Measurements from ENCODE around the gene LBP. TPM values are rescaled to one million over a fixed set of nuclear protein-coding genes. Genes with fewer than 3 reads are reported as not detected.
A peak's percentile ranks its signal among the peaks of the same experiment; 100 is the strongest.
"Not testable (repeated sequence)": the region's sequence is repeated elsewhere in the genome, so short reads cannot be mapped to it uniquely, and the experiment has no call there.

Gene LBP
- total RNA-seq, 1 experiment from 2014 or later = not detected

GRCh38 chr20:38357653-38358207, 11.4 kb downstream of the LBP start:
- Histone ChIP-seq H3K27me3 (no peaks in the 10 kb centered on the region), H3K9me3 (no peaks in the 10 kb centered on the region), H3K4me3 (no peak overlapping the region), H3K36me3 (no peaks in the 10 kb centered on the region)
- DNase-seq = peak; percentile 89

GRCh38 chr20:38358556-38358955, 12.3 kb downstream of the LBP start:
- no peaks in the 10 kb centered on the region for H3K36me3 ChIP-seq
- no peaks in the 10 kb centered on the region for H3K9me3 ChIP-seq
- DNase-seq = no peak
- no peak overlapping the region for H3K4me3 ChIP-seq
- no peaks in the 10 kb centered on the region for H3K27me3 ChIP-seq

- DNase-seq = no peak
- no peak overlapping the region for H3K4me3 ChIP-seq
- H3K27me3 ChIP-seq = no peaks in the 10 kb centered on the region
- H3K36me3 ChIP-seq = no peaks in the 10 kb centered on the region
- H3K9me3 ChIP-seq = no peaks in the 10 kb centered on the region
These were observed 16.9 kb downstream of the LBP start for GRCh38 chr20:38363004-38363747.

GRCh38 chr20:38369389-38369788, 23.1 kb downstream of the LBP start:
- Histone ChIP-seq H3K9me3 (no peaks in the 10 kb centered on the region), H3K4me3 (no peak overlapping the region), H3K36me3 (no peaks in the 10 kb centered on the region), H3K27me3 (no peaks in the 10 kb centered on the region)
- no peak for DNase-seq

- no peaks in the 10 kb centered on the region for H3K9me3 ChIP-seq
- H3K4me3 ChIP-seq = no peak overlapping the region
- no peak for DNase-seq
- no peaks in the 10 kb centered on the region for H3K36me3 ChIP-seq
- H3K27me3 ChIP-seq = peaks cover 3% of the 10 kb centered on the region; the same call in 1 of the 2 replicates
These were observed 26.5 kb downstream of the LBP start for GRCh38 chr20:38372806-38373205.

- Histone ChIP-seq H3K4me3 (no peak overlapping the region), H3K27me3 (peaks cover 4% of the 10 kb centered on the region; the same call in 1 of the 2 replicates), H3K9me3 (no peaks in the 10 kb centered on the region), H3K36me3 (no peaks in the 10 kb centered on the region)
- DNase-seq = no peak
These were observed 27.1 kb downstream of the LBP start for GRCh38 chr20:38373231-38373867.

GRCh38 chr20:38373898-38374297, 27.6 kb downstream of the LBP start:
- Histone ChIP-seq H3K9me3 (no peaks in the 10 kb centered on the region), H3K4me3 (no peak overlapping the region), H3K27me3 (peaks cover 4% of the 10 kb centered on the region; the same call in 1 of the 2 replicates), H3K36me3 (no peaks in the 10 kb centered on the region)
- DNase-seq = no peak

- Histone ChIP-seq H3K4me3 (no peak overlapping the region), H3K27me3 (peaks cover 7% of the 10 kb centered on the region; the same call in 1 of the 2 replicates), H3K36me3 (no peaks in the 10 kb centered on the region), H3K9me3 (no peaks in the 10 kb centered on the region)
- DNase-seq = no peak
These were observed 30.9 kb downstream of the LBP start for GRCh38 chr20:38377039-38377685.

- not testable (repeated sequence) for H3K9me3 ChIP-seq, H3K4me3 ChIP-seq, H3K27me3 ChIP-seq, DNase-seq, H3K36me3 ChIP-seq
These were observed 31.6 kb downstream of the LBP start for GRCh38 chr20:38377838-38378237.

GRCh38 chr20:38383147-38383546, 36.9 kb downstream of the LBP start:
- no peak for DNase-seq
- H3K4me3 ChIP-seq = no peak overlapping the region
- H3K27me3 ChIP-seq = peaks cover 5% of the 10 kb centered on the region; the same call in 1 of the 2 replicates
- H3K36me3 ChIP-seq = no peaks in the 10 kb centered on the region
- H3K9me3 ChIP-seq = no peaks in the 10 kb centered on the region

- H3K36me3 ChIP-seq = no peaks in the 10 kb centered on the region
- H3K9me3 ChIP-seq = no peaks in the 10 kb centered on the region
- DNase-seq = no peak
- no peak overlapping the region for H3K4me3 ChIP-seq
- peaks cover 2% of the 10 kb centered on the region; the same call in 1 of the 2 replicates for H3K27me3 ChIP-seq
These were observed 39.7 kb downstream of the LBP start for GRCh38 chr20:38386004-38386403.

- H3K9me3 ChIP-seq = no peaks in the 10 kb centered on the region
- no peaks in the 10 kb centered on the region for H3K36me3 ChIP-seq
- H3K4me3 ChIP-seq = no peak overlapping the region
- DNase-seq = no peak
- peaks cover 4% of the 10 kb centered on the region; the same call in 1 of the 2 replicates for H3K27me3 ChIP-seq
These were observed 40.6 kb downstream of the LBP start for GRCh38 chr20:38386851-38387250.

GRCh38 chr20:38387953-38388352, 41.7 kb downstream of the LBP start:
- H3K27me3 ChIP-seq = peaks cover 2% of the 10 kb centered on the region; the same call in 1 of the 2 replicates
- no peaks in the 10 kb centered on the region for H3K36me3 ChIP-seq
- no peak overlapping the region for H3K4me3 ChIP-seq
- H3K9me3 ChIP-seq = no peaks in the 10 kb centered on the region; the same call in 1 of the 2 replicates
- no peak for DNase-seq

GRCh38 chr20:38392356-38392755, 46.1 kb downstream of the LBP start:
- Histone ChIP-seq H3K36me3 (no peaks in the 10 kb centered on the region), H3K27me3 (peaks cover 2% of the 10 kb centered on the region; the same call in 1 of the 2 replicates), H3K9me3 (no peaks in the 10 kb centered on the region; the same call in 1 of the 2 replicates), H3K4me3 (no peak overlapping the region)
- no peak for DNase-seq

- Histone ChIP-seq H3K4me3 (no peak overlapping the region), H3K36me3 (no peaks in the 10 kb centered on the region), H3K9me3 (no peaks in the 10 kb centered on the region; the same call in 1 of the 2 replicates), H3K27me3 (peaks cover 2% of the 10 kb centered on the region; the same call in 1 of the 2 replicates)
- DNase-seq = no peak
These were observed 47.0 kb downstream of the LBP start for GRCh38 chr20:38393259-38393658.

GRCh38 chr20:38395165-38395564, 48.9 kb downstream of the LBP start:
- Histone ChIP-seq H3K4me3 (no peak overlapping the region), H3K36me3 (no peaks in the 10 kb centered on the region), H3K27me3 (peaks cover 2% of the 10 kb centered on the region; the same call in 1 of the 2 replicates), H3K9me3 (no peaks in the 10 kb centered on the region; the same call in 1 of the 2 replicates)
- peak; percentile 32 for DNase-seq

Measured in MG63 (cell line).